ENCODE measurements around the gene ADH7. TPM values are rescaled to one million over a fixed set of nuclear protein-coding genes. Genes with fewer than 3 reads are reported as not detected.

The ADH7 gene
- total and polyA plus RNA-seq, 2 of the 8 experiments (the other 6 are each of a cell fraction or from before 2014, with no cell fraction given): not detected

DNA sequence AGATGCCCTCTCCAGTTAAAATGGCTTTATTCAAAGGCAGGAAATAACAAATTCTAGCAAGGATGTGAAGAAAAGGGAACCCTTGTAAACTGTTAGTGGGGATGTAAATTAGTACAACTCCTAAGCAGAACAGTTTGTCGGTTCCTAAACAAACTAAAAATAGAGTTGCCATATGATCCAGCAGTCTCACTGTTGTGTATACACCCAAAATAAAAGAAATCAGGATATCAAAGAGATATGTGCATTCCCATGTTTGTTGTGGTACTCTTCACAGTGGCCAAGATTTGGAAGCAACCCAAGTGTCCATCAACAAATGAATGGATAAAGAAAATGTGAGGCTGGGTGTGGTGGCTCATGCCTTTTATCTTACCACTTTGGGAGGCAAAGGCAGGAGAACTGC lies 36.1 kb downstream of the ADH7 start:
- no peak overlapping the region for H2BK15ac ChIP-seq (ENCODE audit: low read length)
- no peak for FAIRE-seq
- H3K56ac ChIP-seq (replicated peaks; ENCODE audit: insufficient read length, low read depth, low read length): no peak overlapping the region
- 91% methylated on average over 1 of the region's 1 CpG; no CpG with 5 or more reads in 1 of the 2 experiments for WGBS, 2 experiments (ENCODE audit: extremely low coverage in 1 of 2, insufficient coverage in 1 of 2, insufficient read length in 1 of 2, insufficient replicate concordance in 2 of 2, low coverage in 1 of 2, low lambda C conversion rate in 2 of 2, missing lambda C conversion rate in 1 of 2)
- H2BK120ac ChIP-seq (replicated peaks; ENCODE audit: low read depth, low read length): no peak overlapping the region
- CTCF ChIA-PET (ENCODE audit: partially characterized antibody): interaction anchor here (0.6 kb wide), 1 partner anchor 23 kb away, joined by 3 read pairs; no protein-coding TSS in a partner anchor
- H2BK20ac ChIP-seq (ENCODE audit: low read length): no peak overlapping the region
- no peak overlapping the region for H4K91ac ChIP-seq (replicated peaks; ENCODE audit: insufficient read length, low read length)
- POLR2A ChIA-PET (ENCODE audit: partially characterized antibody): no interaction called here
- no peak overlapping the region for H2BK5ac ChIP-seq (ENCODE audit: low read depth, low read length)
- H2BK12ac ChIP-seq (ENCODE audit: low read depth, low read length): no peak overlapping the region
- H2AK5ac ChIP-seq (ENCODE audit: low read depth, low read length): no peak overlapping the region
- H3K79me2 ChIP-seq (ENCODE audit: control insufficient read depth in 1 of 2, insufficient read depth in 2 of 2, low read length in 2 of 2): no peaks in the 10 kb centered on the region
- H3K4me2 ChIP-seq (ENCODE audit: insufficient read depth in 1 of 2, low read depth in 2 of 2, low read length in 2 of 2): no peak overlapping the region
- no peak for DNase-seq (ENCODE audit: low read depth in 1 of 2, low spot score in 2 of 2)
- no peak overlapping the region for H3K18ac ChIP-seq (ENCODE audit: extremely low read depth, low read length)
- no peak overlapping the region for H2AFZ ChIP-seq (ENCODE audit: low read length)
- no peaks in the 10 kb centered on the region; a peak in 1 of 7 replicates for H3K4me1 ChIP-seq (replicated peaks in 1 of 4; ENCODE audit: control insufficient read depth in 3 of 4, insufficient read depth in 4 of 4, low read length in 3 of 4)
- no peak overlapping the region for H4K5ac ChIP-seq (ENCODE audit: insufficient read length, low read depth, low read length)
- no peaks in the 10 kb centered on the region for H3K9me3 ChIP-seq (ENCODE audit: insufficient read depth in 2 of 2, low read depth in 1 of 2, low read length in 1 of 2)
- H3K79me1 ChIP-seq (ENCODE audit: low read depth, low read length): no peaks in the 10 kb centered on the region
- no peak overlapping the region; a peak in 1 of 7 replicates for H3K9ac ChIP-seq (replicated peaks in 1 of 4; ENCODE audit: extremely low read depth in 1 of 4, low read depth in 3 of 4, low read length in 3 of 4)
- no peak overlapping the region for H3K4me3 ChIP-seq (ENCODE audit: extremely low read depth in 1 of 4, insufficient read depth in 2 of 4, low read depth in 3 of 4, low read length in 4 of 4)
- no peaks in the 10 kb centered on the region for H4K20me1 ChIP-seq (replicated peaks in 1 of 2; ENCODE audit: control insufficient read depth in 1 of 2, insufficient read depth in 2 of 2, low read length in 2 of 2)
- H3K27me3 ChIP-seq (replicated peaks in 1 of 4; ENCODE audit: control insufficient read depth in 3 of 4, extremely low read depth in 1 of 4, insufficient read depth in 3 of 4, low read length in 3 of 4): no peaks in the 10 kb centered on the region
- H3K36me3 ChIP-seq (ENCODE audit: control insufficient read depth in 2 of 4, insufficient read depth in 4 of 4, low read length in 3 of 4): no peaks in the 10 kb centered on the region
- H3K27ac ChIP-seq (ENCODE audit: low read depth, low read length): no peak overlapping the region
- H3K14ac ChIP-seq (ENCODE audit: insufficient read length): no peak overlapping the region
- no peak overlapping the region for H4K8ac ChIP-seq (ENCODE audit: extremely low read depth, insufficient read depth, low read length)
- H3K4ac ChIP-seq (replicated peaks; ENCODE audit: insufficient read length, low read depth, low read length): no peak overlapping the region
- H3K23me2 ChIP-seq (ENCODE audit: low read depth, low read length): no peaks in the 10 kb centered on the region
- no peak overlapping the region for H3K23ac ChIP-seq (ENCODE audit: insufficient read length)
- TF ChIP-seq CBX8 (IDR thresholded peaks at IDR 0.05; ENCODE audit: borderline replicate concordance, low read depth, low read length) (no peak), KDM1A (IDR thresholded peaks at IDR 0.05; ENCODE audit: borderline replicate concordance, low read length) (no peak), BCL11A (IDR thresholded peaks at IDR 0.05; ENCODE audit: low read depth in 2 of 2, low read length in 2 of 2) (no peak), CHD1 (IDR thresholded peaks at IDR 0.05; ENCODE audit: low read depth, low read length) (no peak), POU5F1 (IDR thresholded peaks at IDR 0.05; ENCODE audit: low read depth, low read length) (no peak), JUN (IDR thresholded peaks at IDR 0.05; ENCODE audit: low read depth, low read length) (no peak), SRF (IDR thresholded peaks at IDR 0.05; ENCODE audit: low read depth, low read length) (no peak), GTF2F1 (IDR thresholded peaks at IDR 0.05; ENCODE audit: borderline replicate concordance, low read depth, low read length) (no peak), HDAC2 (IDR thresholded peaks at IDR 0.05; ENCODE audit: borderline replicate concordance in 1 of 2, low read depth in 2 of 2, low read length in 2 of 2) (no peak), EP300 (IDR thresholded peaks at IDR 0.05; ENCODE audit: borderline replicate concordance in 1 of 2, low read depth in 2 of 2, low read length in 2 of 2) (no peak)
- TF ChIP-seq, protein P1, sequence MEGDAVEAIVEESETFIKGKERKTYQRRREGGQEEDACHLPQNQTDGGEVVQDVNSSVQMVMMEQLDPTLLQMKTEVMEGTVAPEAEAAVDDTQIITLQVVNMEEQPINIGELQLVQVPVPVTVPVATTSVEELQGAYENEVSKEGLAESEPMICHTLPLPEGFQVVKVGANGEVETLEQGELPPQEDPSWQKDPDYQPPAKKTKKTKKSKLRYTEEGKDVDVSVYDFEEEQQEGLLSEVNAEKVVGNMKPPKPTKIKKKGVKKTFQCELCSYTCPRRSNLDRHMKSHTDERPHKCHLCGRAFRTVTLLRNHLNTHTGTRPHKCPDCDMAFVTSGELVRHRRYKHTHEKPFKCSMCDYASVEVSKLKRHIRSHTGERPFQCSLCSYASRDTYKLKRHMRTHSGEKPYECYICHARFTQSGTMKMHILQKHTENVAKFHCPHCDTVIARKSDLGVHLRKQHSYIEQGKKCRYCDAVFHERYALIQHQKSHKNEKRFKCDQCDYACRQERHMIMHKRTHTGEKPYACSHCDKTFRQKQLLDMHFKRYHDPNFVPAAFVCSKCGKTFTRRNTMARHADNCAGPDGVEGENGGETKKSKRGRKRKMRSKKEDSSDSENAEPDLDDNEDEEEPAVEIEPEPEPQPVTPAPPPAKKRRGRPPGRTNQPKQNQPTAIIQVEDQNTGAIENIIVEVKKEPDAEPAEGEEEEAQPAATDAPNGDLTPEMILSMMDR (IDR thresholded peaks at IDR 0.05; ENCODE audit: control extremely low read depth in 1 of 3, insufficient read depth in 1 of 3, low read depth in 1 of 3, low read length in 3 of 3): no peak

All from H1 (cell line).